Measurements from ENCODE around the gene ANKRD27.

GRCh38 chr19:32671883-32672593 is 2.9 kb downstream of the ANKRD27 start:
- TF ChIP-seq CTCF (IDR thresholded peaks at IDR 0.05) (no peak), POLR2AphosphoS5 (IDR thresholded peaks at IDR 0.05) (no peak)
